ENCODE results near the gene FAM20C. TPM values are rescaled to one million over a fixed set of nuclear protein-coding genes. Genes with fewer than 3 reads are reported as not detected.
A peak's percentile ranks its signal among the peaks of the same experiment; 100 is the strongest.

Gene FAM20C
- total RNA-seq, 4 donors from 2014 or later: 41.9 to 87.5 (median 73.6) TPM

DNA sequence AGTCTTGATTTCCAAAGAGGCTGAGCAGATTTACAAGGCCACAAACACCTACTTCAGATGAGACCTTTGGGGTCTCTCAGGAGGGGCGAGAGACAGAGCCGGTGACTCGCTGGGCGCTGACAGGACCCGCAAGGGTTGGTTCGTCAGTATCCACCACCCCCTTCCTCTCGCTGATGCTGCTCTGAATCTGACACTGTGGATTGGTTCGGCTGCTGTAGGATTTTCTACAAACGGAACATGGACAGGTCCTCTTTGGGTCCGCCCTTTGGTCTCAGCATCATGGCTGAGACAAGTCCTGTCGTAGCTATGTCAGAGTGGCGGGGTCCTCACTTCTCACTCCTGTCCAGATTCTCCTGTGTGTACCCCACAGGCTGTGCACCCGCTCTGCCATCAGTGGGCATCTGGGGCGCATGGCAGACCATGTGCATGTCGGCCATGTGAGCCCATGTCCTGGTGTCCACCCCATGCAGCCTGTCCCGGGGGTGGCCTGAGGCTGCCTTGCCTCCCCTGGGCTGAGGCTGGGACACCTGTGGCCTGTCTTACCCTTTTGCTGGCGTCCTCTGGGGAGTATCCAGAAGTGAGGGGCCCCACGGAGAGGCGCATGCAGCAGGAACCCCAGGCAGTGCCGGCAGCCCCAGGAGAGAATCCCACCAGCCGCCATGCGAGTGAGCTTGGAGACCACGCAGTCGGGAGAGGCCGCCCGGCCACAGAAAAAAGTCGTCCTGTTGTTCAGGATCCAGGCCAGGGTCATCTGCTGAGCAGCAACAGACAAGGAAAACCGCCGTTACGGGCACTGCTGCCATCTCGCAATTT is 21.6 kb upstream of the FAM20C start:
- ATAC-seq: no peak
- Histone ChIP-seq H3K4me1 (peaks cover 0 to 35% (median 12%) of the 10 kb centered on the region in 3 donors), H3K4me3 (no peak overlapping the region), H3K36me3 (no peaks in the 10 kb centered on the region), H3K27ac (no peak overlapping the region), H3K27me3 (no peaks in the 10 kb centered on the region), H3K9me3 (no peaks in the 10 kb centered on the region)
- TF ChIP-seq POLR2A (IDR thresholded peaks at IDR 0.05) (no peak), POLR2AphosphoS5 (IDR thresholded peaks at IDR 0.05) (no peak), CTCF (IDR thresholded peaks at IDR 0.05) (no peak), EP300 (IDR thresholded peaks at IDR 0.05) (no peak)
- WGBS, 2 donors (ENCODE audit: low coverage in 1 of 2): no CpG with 5 or more reads among the region's 31 CpGs

DNA sequence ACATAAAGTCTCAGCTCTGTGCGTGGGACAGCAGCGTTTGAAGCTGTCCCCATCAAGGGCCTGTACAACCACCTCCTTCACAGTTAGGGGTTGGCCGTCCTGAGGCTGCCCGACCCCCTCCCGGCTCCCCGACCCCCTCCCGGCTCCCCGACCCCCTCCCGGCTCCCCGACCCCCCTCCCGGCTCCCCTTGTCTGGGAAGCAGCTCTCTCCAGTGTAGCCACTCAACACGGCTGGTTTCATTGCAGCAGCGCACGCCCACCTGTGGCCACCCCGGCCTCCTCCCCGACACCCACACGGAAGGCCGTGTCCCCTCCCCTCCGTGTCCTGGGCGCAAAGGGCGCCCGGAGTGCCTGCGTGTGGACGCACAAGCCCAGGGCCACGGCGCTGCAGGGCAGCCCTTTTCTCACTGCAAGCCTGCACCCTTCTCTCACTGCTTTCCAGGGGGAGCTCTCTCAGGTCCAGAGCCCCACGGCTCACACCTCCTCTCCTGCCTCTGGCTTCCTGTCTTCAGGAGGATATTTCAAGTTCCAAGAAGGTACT is 20.9 kb upstream of the FAM20C start:
- ATAC-seq: no peak
- no peaks in the 10 kb centered on the region for H3K9me3 ChIP-seq
- no peak for TF ChIP-seq CTCF (IDR thresholded peaks at IDR 0.05)
- TF ChIP-seq POLR2A (IDR thresholded peaks at IDR 0.05): no peak
- TF ChIP-seq POLR2AphosphoS5 (IDR thresholded peaks at IDR 0.05): no peak
- no peak for TF ChIP-seq EP300 (IDR thresholded peaks at IDR 0.05)
- H3K27ac ChIP-seq: no peak overlapping the region
- peaks cover 0 to 35% (median 12%) of the 10 kb centered on the region in 3 donors for H3K4me1 ChIP-seq
- no peaks in the 10 kb centered on the region for H3K27me3 ChIP-seq
- WGBS, 2 donors (ENCODE audit: low coverage in 1 of 2): 73% methylated on average over 3 of the region's 27 CpGs; no CpG with 5 or more reads in 1 of the 2 donors
- H3K4me3 ChIP-seq: no peak overlapping the region
- no peaks in the 10 kb centered on the region for H3K36me3 ChIP-seq

GRCh38 chr7:171912-172515 is 20.4 kb upstream of the FAM20C start:
- no peak for ATAC-seq
- TF ChIP-seq CTCF (IDR thresholded peaks at IDR 0.05) (no peak), EP300 (IDR thresholded peaks at IDR 0.05) (no peak), POLR2A (IDR thresholded peaks at IDR 0.05) (no peak), POLR2AphosphoS5 (IDR thresholded peaks at IDR 0.05) (no peak)
- no peaks in the 10 kb centered on the region for H3K27me3 ChIP-seq
- 90 to 100% methylated on average over 2 to 3 of the region's 16 CpGs for WGBS, 2 donors (ENCODE audit: low coverage in 1 of 2)
- no peak overlapping the region for H3K4me3 ChIP-seq
- peaks cover 0 to 32% (median 12%) of the 10 kb centered on the region in 3 donors for H3K4me1 ChIP-seq
- H3K36me3 ChIP-seq: no peaks in the 10 kb centered on the region
- H3K27ac ChIP-seq: no peak overlapping the region
- no peaks in the 10 kb centered on the region for H3K9me3 ChIP-seq

- Histone ChIP-seq H3K27ac (peak overlapping the region in 1 of 4 donors; percentile 74), H3K27me3 (no peaks in the 10 kb centered on the region), H3K9me3 (no peaks in the 10 kb centered on the region), H3K36me3 (no peaks in the 10 kb centered on the region), H3K4me3 (no peak overlapping the region), H3K4me1 (peaks cover 0 to 28% (median 12%) of the 10 kb centered on the region in 3 donors)
- WGBS, 2 donors (ENCODE audit: low coverage in 1 of 2): no CpG with 5 or more reads among the region's 29 CpGs
- no peak for ATAC-seq
- TF ChIP-seq EP300 (IDR thresholded peaks at IDR 0.05): no peak
- TF ChIP-seq CTCF (IDR thresholded peaks at IDR 0.05): no peak
- no peak for TF ChIP-seq POLR2AphosphoS5 (IDR thresholded peaks at IDR 0.05)
- TF ChIP-seq POLR2A (IDR thresholded peaks at IDR 0.05): no peak
These were observed 19.0 kb upstream of the FAM20C start for GRCh38 chr7:173209-173918.

Data from gastroesophageal sphincter (tissue), 4 donors.